Loucy (cell line): ENCODE measurements around the gene HYAL3.

Experiments
- H2AFZ ChIP-seq: fragments of 200-600 bp; sonication (generic); 2 replicates; pipeline ENCODE4 v1.6.0; 2016; ENCODE audit warnings: antibody characterized with exemption, mild to moderate bottlenecking, low read length, moderate library complexity
- H3F3A ChIP-seq: fragments of 200-600 bp; 2 replicates; pipeline ENCODE4 v1.6.0; 2016; ENCODE audit warnings: antibody characterized with exemption, low read depth, mild to moderate bottlenecking
- H3K27me3 ChIP-seq: fragments of 200-600 bp; sonication (generic); 2 replicates; pipeline ENCODE4 v1.6.1; 2014; ENCODE audit warnings: low read length, mild to moderate bottlenecking; ENCODE audit not compliant: insufficient read depth, poor library complexity, severe bottlenecking
- H3K36me3 ChIP-seq: fragments of 200-600 bp; sonication (generic); 2 replicates; pipeline ENCODE4 v1.6.1; 2016; ENCODE audit warnings: low read length; ENCODE audit not compliant: insufficient read depth
- H3K4me1 ChIP-seq: fragments of 200-600 bp; sonication (generic); 2 replicates; pipeline ENCODE4 v1.5.1; 2014; ENCODE audit warnings: low read length, mild to moderate bottlenecking; ENCODE audit not compliant: insufficient read depth, poor library complexity, severe bottlenecking
- H3K4me2 ChIP-seq: fragments of 200-600 bp; sonication (generic); 2 replicates; pipeline ENCODE4 v1.6.0; 2014; ENCODE audit warnings: antibody characterized with exemption, low read length, low read depth, mild to moderate bottlenecking; ENCODE audit not compliant: poor library complexity, severe bottlenecking
- H3K4me3 ChIP-seq: fragments of 200-600 bp; sonication (generic); 2 replicates; pipeline ENCODE4 v1.5.1; 2014; ENCODE audit warnings: low read length, mild to moderate bottlenecking, mixed read lengths; ENCODE audit not compliant: poor library complexity, severe bottlenecking
- H3K79me2 ChIP-seq: fragments of 200-600 bp; sonication (generic); 2 replicates; pipeline ENCODE4 v1.6.1; 2014; ENCODE audit warnings: low read length; ENCODE audit not compliant: insufficient read depth
- H3K9ac ChIP-seq: fragments of 200-600 bp; sonication (generic); 2 replicates; pipeline ENCODE4 v1.6.0; 2014; ENCODE audit warnings: mild to moderate bottlenecking, low read depth, low read length, moderate library complexity; ENCODE audit not compliant: poor library complexity, severe bottlenecking
- H3K9me2 ChIP-seq: fragments of 200-600 bp; sonication (generic); replicated peaks from 2 replicates; pipeline ENCODE4 v1.6.1; 2016; ENCODE audit warnings: low read depth, low read length, mixed read lengths
- H3K9me3 ChIP-seq: fragments of 200-600 bp; sonication (generic); 2 replicates; pipeline ENCODE4 v1.6.1; 2014; ENCODE audit warnings: mild to moderate bottlenecking, antibody characterized with exemption, low read length, low read depth; ENCODE audit not compliant: insufficient read depth
- H4K20me1 ChIP-seq: fragments of 200-600 bp; sonication (generic); 2 replicates; pipeline ENCODE4 v1.6.0; 2014; ENCODE audit warnings: antibody characterized with exemption, low read length, mild to moderate bottlenecking; ENCODE audit not compliant: insufficient read depth, poor library complexity, severe bottlenecking
- EZH2phosphoT487 ChIP-seq: fragments of 200-600 bp; IDR thresholded peaks from 2 replicates; pipeline ENCODE4 v1.6.1; 2018; ENCODE audit warnings: antibody characterized with exemption, mild to moderate bottlenecking, moderate library complexity, borderline replicate concordance
- TF ChIP-seq, protein P1 (sequence below): fragments of 200-600 bp; sonication (generic); conservative IDR thresholded peaks from 2 replicates; pipeline ENCODE4 v1.5.1; 2014; ENCODE audit warnings: mild to moderate bottlenecking, antibody characterized with exemption, low read length

Gene HYAL3

DNA sequence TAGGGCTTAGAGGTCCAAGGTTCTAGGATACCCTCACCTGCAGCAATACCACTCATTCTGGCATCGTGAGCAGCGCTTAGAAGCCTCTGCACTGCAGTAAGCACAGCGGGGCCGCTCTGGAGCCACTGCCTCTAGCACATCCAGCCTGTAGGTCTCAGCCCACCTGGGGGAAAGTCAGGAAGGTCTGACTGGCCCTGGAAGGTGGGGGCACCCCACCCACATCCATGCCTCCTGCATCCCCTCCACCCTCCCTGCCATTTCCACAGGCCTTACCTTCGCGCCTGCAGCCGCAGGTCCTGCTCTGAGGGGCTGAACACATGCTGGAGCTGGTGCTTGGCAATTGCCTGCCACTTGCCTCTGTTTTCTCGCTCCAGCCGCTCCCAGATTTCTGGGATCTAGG is 42.3 kb upstream of the HYAL3 start:
- peak overlapping the region; percentile 98 for H3K9ac ChIP-seq

DNA sequence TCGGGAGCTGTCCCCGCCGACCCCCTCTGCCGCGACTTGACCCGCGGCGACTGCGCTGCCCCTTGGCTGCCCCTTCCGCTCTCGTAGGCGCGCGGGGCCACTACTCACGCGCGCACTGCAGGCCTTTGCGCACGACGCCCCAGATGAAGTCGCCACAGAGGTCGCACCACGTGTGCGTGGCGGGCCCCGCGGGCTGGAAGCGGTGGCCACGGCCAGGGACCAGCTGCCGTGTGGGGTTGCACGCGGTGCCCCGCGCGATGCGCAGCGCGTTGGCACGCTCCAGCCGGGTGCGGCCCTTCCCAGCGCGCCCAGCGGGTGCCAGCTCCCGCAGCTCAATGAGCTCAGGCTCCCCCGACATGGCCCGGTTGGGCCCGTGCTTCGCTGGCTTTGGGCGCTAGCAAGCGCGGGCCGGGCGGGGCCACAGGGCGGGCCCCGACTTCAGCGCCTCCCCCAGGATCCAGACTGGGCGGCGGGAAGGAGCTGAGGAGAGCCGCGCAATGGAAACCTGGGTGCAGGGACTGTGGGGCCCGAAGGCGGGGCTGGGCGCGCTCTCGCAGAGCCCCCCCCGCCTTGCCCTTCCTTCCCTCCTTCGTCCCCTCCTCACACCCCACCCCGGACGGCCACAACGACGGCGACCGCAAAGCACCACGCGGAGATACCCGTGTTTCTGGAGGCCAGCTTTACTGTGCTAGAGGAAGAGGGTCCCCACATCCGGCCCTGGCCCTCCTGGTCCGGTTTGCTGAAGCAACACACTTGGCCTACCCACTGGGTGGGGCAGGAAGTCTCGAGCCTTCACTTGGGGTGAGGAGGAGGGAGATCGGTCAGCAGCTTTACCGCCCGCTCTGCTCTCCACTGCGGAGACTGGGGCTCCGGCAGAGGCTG is 41.5 kb upstream of the HYAL3 start, which contains the start of gene RASSF1:
Gene RASSF1, minus strand, starts transcription at position 389 of the 882 bp plus-strand sequence. Its CDS starts 31 bp downstream, at position 358.
- Histone ChIP-seq H3K4me1 (peaks cover 47% of the 10 kb centered on the region), H3F3A (0 out of 2 replicates have a peak, but pooled peaks cover 7% of the 10 kb centered on the region), H3K27me3 (peaks cover 4% of the 10 kb centered on the region), H3K4me2 (peak within 1 kb of the TSS; percentile 91), H3K36me3 (no peaks in the 10 kb centered on the region), H3K4me3 (peak within 1 kb of the TSS; percentile 97), H3K9me2 (no peaks in the 10 kb centered on the region), H3K9me3 (no peaks in the 10 kb centered on the region), H3K79me2 (peaks cover 64% of the 10 kb centered on the region), H4K20me1 (peaks cover 14% of the 10 kb centered on the region), H2AFZ (no peak within 1 kb of the TSS; the same call in 1 of the 2 replicates), H3K9ac (peak within 1 kb of the TSS; percentile 98)
- no peak for TF ChIP-seq EZH2phosphoT487
- TF ChIP-seq, protein P1, sequence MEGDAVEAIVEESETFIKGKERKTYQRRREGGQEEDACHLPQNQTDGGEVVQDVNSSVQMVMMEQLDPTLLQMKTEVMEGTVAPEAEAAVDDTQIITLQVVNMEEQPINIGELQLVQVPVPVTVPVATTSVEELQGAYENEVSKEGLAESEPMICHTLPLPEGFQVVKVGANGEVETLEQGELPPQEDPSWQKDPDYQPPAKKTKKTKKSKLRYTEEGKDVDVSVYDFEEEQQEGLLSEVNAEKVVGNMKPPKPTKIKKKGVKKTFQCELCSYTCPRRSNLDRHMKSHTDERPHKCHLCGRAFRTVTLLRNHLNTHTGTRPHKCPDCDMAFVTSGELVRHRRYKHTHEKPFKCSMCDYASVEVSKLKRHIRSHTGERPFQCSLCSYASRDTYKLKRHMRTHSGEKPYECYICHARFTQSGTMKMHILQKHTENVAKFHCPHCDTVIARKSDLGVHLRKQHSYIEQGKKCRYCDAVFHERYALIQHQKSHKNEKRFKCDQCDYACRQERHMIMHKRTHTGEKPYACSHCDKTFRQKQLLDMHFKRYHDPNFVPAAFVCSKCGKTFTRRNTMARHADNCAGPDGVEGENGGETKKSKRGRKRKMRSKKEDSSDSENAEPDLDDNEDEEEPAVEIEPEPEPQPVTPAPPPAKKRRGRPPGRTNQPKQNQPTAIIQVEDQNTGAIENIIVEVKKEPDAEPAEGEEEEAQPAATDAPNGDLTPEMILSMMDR: no peak

More for the DNA sequence above, 42.3 kb upstream of the HYAL3 start:
- Histone ChIP-seq H3K4me2 (peak overlapping the region; percentile 91), H4K20me1 (peaks cover 5% of the 10 kb centered on the region), H3K36me3 (no peaks in the 10 kb centered on the region), H3K9me3 (no peaks in the 10 kb centered on the region), H3K79me2 (peaks cover 55% of the 10 kb centered on the region), H3K4me3 (peak overlapping the region; percentile 97), H3F3A (peaks cover 8% of the 10 kb centered on the region; the same call in 1 of the 2 replicates), H2AFZ (no peak overlapping the region), H3K9me2 (no peaks in the 10 kb centered on the region), H3K27me3 (peaks cover 4% of the 10 kb centered on the region), H3K4me1 (peaks cover 38% of the 10 kb centered on the region)
- TF ChIP-seq, protein P1: no peak
- no peak for TF ChIP-seq EZH2phosphoT487

DNA sequence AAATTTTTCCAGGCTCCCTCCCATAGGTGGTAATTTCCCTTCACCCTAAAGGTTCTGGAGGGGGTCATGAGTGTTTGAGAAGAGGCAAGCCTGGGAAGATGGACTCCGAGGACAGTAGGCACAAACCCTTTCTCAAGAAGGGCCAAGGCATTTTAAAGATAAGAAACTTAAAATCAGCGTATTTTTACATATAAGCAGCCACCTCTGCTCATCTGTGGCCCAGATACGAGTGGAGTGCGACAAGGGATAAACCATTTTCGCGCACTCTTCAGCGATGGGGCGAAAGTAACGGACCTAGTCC is 40.9 kb upstream of the HYAL3 start:
- Histone ChIP-seq H3K9me3 (no peaks in the 10 kb centered on the region), H3K4me2 (peak overlapping the region; percentile 91), H3K4me1 (peaks cover 49% of the 10 kb centered on the region), H3K9me2 (no peaks in the 10 kb centered on the region), H3K27me3 (peaks cover 4% of the 10 kb centered on the region), H3F3A (0 out of 2 replicates have a peak, but pooled peaks cover 7% of the 10 kb centered on the region), H2AFZ (no peak overlapping the region; the same call in 1 of the 2 replicates), H3K4me3 (peak overlapping the region; percentile 97), H4K20me1 (peaks cover 20% of the 10 kb centered on the region), H3K36me3 (no peaks in the 10 kb centered on the region), H3K79me2 (peaks cover 70% of the 10 kb centered on the region), H3K9ac (peak overlapping the region; percentile 98)
- TF ChIP-seq, protein P1: no peak
- TF ChIP-seq EZH2phosphoT487: no peak
